GM21515 (cell line): ENCODE data around the gene SURF2.

ENCODE experiments used
- ATAC-seq: cut with Tn5 transposase; IDR thresholded peaks from one replicate; pipeline ENCODE4 v1.9.1; 2021; ENCODE audit not compliant: unreplicated experiment

SURF2 gene

GRCh38 chr9:133335924-133336811 lies 20.2 kb upstream of the SURF2 start, which contains the start of gene SURF6:
SURF6 (minus strand) TSS chr9:133336188; CDS start chr9:133336132, 56 bp downstream.
- ATAC-seq: peak; percentile 87

GRCh38 chr9:133339641-133340040 lies 16.7 kb upstream of the SURF2 start:
- ATAC-seq: no peak

- ATAC-seq: no peak
Observed at GRCh38 chr9:133340256-133340655, 16.1 kb upstream of the SURF2 start.

- ATAC-seq: no peak
Observed at GRCh38 chr9:133340916-133341315, 15.4 kb upstream of the SURF2 start.

- ATAC-seq: no peak
Observed at GRCh38 chr9:133341369-133342068, 14.8 kb upstream of the SURF2 start.

- no peak for ATAC-seq
Observed at GRCh38 chr9:133342069-133342406, 14.3 kb upstream of the SURF2 start.

- no peak for ATAC-seq
Observed at GRCh38 chr9:133342570-133342969, 13.8 kb upstream of the SURF2 start.

GRCh38 chr9:133344071-133344470 lies 12.3 kb upstream of the SURF2 start:
- ATAC-seq: no peak

- no peak for ATAC-seq
Observed at GRCh38 chr9:133344979-133345378, 11.4 kb upstream of the SURF2 start.

- no peak for ATAC-seq
Observed at GRCh38 chr9:133345596-133345995, 10.8 kb upstream of the SURF2 start.

- ATAC-seq: no peak
Observed at GRCh38 chr9:133346021-133346785, 10.1 kb upstream of the SURF2 start.

GRCh38 chr9:133347515-133347984 lies 8.8 kb upstream of the SURF2 start:
- peak; percentile 28 for ATAC-seq

- ATAC-seq: peak; percentile 59
Observed at GRCh38 chr9:133347985-133348717, 8.2 kb upstream of the SURF2 start, which contains the start of the genes MED22 and RPL7A. MED22 (minus strand) TSS chr9:133348131; CDS start chr9:133346662, 1,469 bp downstream. RPL7A (plus strand) TSS chr9:133348218; CDS start chr9:133348244, 26 bp downstream.

GRCh38 chr9:133348718-133349573 lies 7.4 kb upstream of the SURF2 start:
- ATAC-seq: no peak

GRCh38 chr9:133349965-133350616 lies 6.3 kb upstream of the SURF2 start:
- no peak for ATAC-seq

GRCh38 chr9:133351526-133351907 lies 4.8 kb upstream of the SURF2 start:
- no peak for ATAC-seq

- ATAC-seq: no peak
Observed at GRCh38 chr9:133351908-133352634, 4.3 kb upstream of the SURF2 start.

- ATAC-seq: no peak
Observed at GRCh38 chr9:133352635-133353340, 3.6 kb upstream of the SURF2 start.
